GM23338 (cell line): ENCODE results near the gene GPHA2. TPM values are rescaled to one million over a fixed set of nuclear protein-coding genes. Genes with fewer than 3 reads are reported as not detected.

Experiments
- ATAC-seq: fragments of 200-7000 bp; cut with Tn5 transposase; 3 replicates; pipeline ENCODE4 v1.9.1; 2020
- DNase-seq: peaks from one replicate; pipeline ENCODE4 v3.0.0-alpha.2; 2015; ENCODE audit warnings: low spot score
- H2AFZ ChIP-seq: fragments of 200-600 bp; sonication (generic); 2 replicates; pipeline ENCODE4 v1.8.0; 2016; ENCODE audit warnings: antibody characterized with exemption, mild to moderate bottlenecking, moderate library complexity
- H3F3A ChIP-seq: fragments of 200-600 bp; sonication (generic); replicated peaks from 2 replicates; pipeline ENCODE4 v1.8.0; 2017; ENCODE audit warnings: antibody characterized with exemption, mixed run types, low read depth
- H3K27ac ChIP-seq: fragments of 200-600 bp; sonication (generic); 2 replicates; pipeline ENCODE4 v1.6.1; 2016; ENCODE audit warnings: low read depth
- H3K27me3 ChIP-seq: fragments of 200-600 bp; sonication (generic); 2 replicates; pipeline ENCODE4 v1.8.0; 2016; ENCODE audit warnings: mild to moderate bottlenecking, mixed run types, moderate library complexity; ENCODE audit not compliant: insufficient read depth
- H3K36me3 ChIP-seq: fragments of 200-600 bp; sonication (generic); 2 replicates; pipeline ENCODE4 v1.8.0; 2016; ENCODE audit warnings: mild to moderate bottlenecking; ENCODE audit not compliant: insufficient read depth
- H3K4me1 ChIP-seq: fragments of 200-600 bp; sonication (generic); 2 replicates; pipeline ENCODE4 v1.8.0; 2016; ENCODE audit warnings: mild to moderate bottlenecking, moderate library complexity; ENCODE audit not compliant: insufficient read depth
- H3K4me2 ChIP-seq: fragments of 200-600 bp; sonication (generic); 2 replicates; pipeline ENCODE4 v1.7.1; 2017; ENCODE audit warnings: mixed run types
- H3K4me3 ChIP-seq: fragments of 200-600 bp; sonication (generic); 2 replicates; pipeline ENCODE4 v1.6.1; 2016; ENCODE audit warnings: mixed run types
- H3K79me2 ChIP-seq: fragments of 200-600 bp; sonication (generic); replicated peaks from 2 replicates; pipeline ENCODE4 v1.8.0; 2017; ENCODE audit warnings: mild to moderate bottlenecking; ENCODE audit not compliant: insufficient read depth
- H3K9me2 ChIP-seq: fragments of 200-600 bp; sonication (generic); 2 replicates; pipeline ENCODE4 v1.8.0; 2017; ENCODE audit not compliant: insufficient read depth
- H4K20me1 ChIP-seq: fragments of 200-600 bp; sonication (generic); replicated peaks from 2 replicates; pipeline ENCODE4 v1.8.0; 2017; ENCODE audit warnings: mild to moderate bottlenecking; ENCODE audit not compliant: insufficient read depth
- H3K27ac Mint-ChIP-seq: 2 replicates; pipeline ENCODE4 v1.8.0; 2020; ENCODE audit warnings: inconsistent platforms, mild to moderate bottlenecking, moderate library complexity, mixed read lengths
- H3K27me3 Mint-ChIP-seq: 3 replicates; pipeline ENCODE4 v1.8.0; 2022; ENCODE audit warnings: low read depth, mild to moderate bottlenecking, moderate library complexity, mixed read lengths, inconsistent platforms; ENCODE audit not compliant: insufficient read depth, poor library complexity
- H3K36me3 Mint-ChIP-seq: 3 replicates; pipeline ENCODE4 v1.8.0; 2021; ENCODE audit warnings: low read depth, mild to moderate bottlenecking, inconsistent platforms, moderate library complexity, mixed read lengths
- H3K4me1 Mint-ChIP-seq: 3 replicates; pipeline ENCODE4 v1.8.0; 2020; ENCODE audit warnings: mild to moderate bottlenecking, inconsistent platforms, mixed read lengths
- H3K4me3 Mint-ChIP-seq: 3 replicates; pipeline ENCODE4 v1.8.0; 2021; ENCODE audit warnings: moderate library complexity, mild to moderate bottlenecking, inconsistent platforms, mixed read lengths
- H3K9me3 Mint-ChIP-seq: 3 replicates; pipeline ENCODE4 v1.8.0; 2020; ENCODE audit warnings: moderate library complexity, mild to moderate bottlenecking, inconsistent platforms, mixed read lengths
- ETS1 ChIP-seq: IDR thresholded peaks from 2 replicates; pipeline ENCODE4 v1.6.1; 2016; ENCODE audit warnings: antibody characterized with exemption
- EZH2 ChIP-seq: fragments of 200-600 bp; sonication (generic); IDR thresholded peaks from one replicate; pipeline ENCODE4 v1.8.0; 2017; ENCODE audit warnings: antibody characterized with exemption, mild to moderate bottlenecking, low read depth; ENCODE audit not compliant: unreplicated experiment
- POLR2AphosphoS5 ChIP-seq: IDR thresholded peaks from 2 replicates; pipeline ENCODE4 v1.6.1; 2016; ENCODE audit warnings: antibody characterized with exemption, low read depth
- ZNF331 ChIP-seq: fragments of 250-450 bp; sonication (Bioruptor Pico); IDR thresholded peaks from 2 replicates; pipeline ENCODE4 v1.5.0; 2020; ENCODE audit warnings: low read depth, mild to moderate bottlenecking, moderate library complexity
- polyA plus RNA-seq: library from polyadenylated mRNA; unstranded; fragments of >200 nt; fragmentation: Nextera tagmentation; extraction: Ambion mirVana; gene quantifications from 2 replicates; pipeline ENCODE4 v1.2.1, GENCODE V29; 2016
- total RNA-seq: library from RNA; depleted of rRNA; stranded (reverse); fragments of >200 nt; shearing (Covaris generic); gene quantifications from 2 replicates; pipeline ENCODE4 v1.2.3, GENCODE V29; 2014
- TF ChIP-seq, protein P1 (sequence below): IDR thresholded peaks from one replicate; pipeline ENCODE4 v1.6.1; 2018; ENCODE audit warnings: antibody characterized with exemption; ENCODE audit not compliant: unreplicated experiment

Gene GPHA2
- total and polyA plus RNA-seq, 2 experiments from 2014 or later = 0.83 to 1.8 TPM

GRCh38 chr11:64917663-64917995, 18.1 kb downstream of the GPHA2 start (continued):
- TF ChIP-seq, protein P1, sequence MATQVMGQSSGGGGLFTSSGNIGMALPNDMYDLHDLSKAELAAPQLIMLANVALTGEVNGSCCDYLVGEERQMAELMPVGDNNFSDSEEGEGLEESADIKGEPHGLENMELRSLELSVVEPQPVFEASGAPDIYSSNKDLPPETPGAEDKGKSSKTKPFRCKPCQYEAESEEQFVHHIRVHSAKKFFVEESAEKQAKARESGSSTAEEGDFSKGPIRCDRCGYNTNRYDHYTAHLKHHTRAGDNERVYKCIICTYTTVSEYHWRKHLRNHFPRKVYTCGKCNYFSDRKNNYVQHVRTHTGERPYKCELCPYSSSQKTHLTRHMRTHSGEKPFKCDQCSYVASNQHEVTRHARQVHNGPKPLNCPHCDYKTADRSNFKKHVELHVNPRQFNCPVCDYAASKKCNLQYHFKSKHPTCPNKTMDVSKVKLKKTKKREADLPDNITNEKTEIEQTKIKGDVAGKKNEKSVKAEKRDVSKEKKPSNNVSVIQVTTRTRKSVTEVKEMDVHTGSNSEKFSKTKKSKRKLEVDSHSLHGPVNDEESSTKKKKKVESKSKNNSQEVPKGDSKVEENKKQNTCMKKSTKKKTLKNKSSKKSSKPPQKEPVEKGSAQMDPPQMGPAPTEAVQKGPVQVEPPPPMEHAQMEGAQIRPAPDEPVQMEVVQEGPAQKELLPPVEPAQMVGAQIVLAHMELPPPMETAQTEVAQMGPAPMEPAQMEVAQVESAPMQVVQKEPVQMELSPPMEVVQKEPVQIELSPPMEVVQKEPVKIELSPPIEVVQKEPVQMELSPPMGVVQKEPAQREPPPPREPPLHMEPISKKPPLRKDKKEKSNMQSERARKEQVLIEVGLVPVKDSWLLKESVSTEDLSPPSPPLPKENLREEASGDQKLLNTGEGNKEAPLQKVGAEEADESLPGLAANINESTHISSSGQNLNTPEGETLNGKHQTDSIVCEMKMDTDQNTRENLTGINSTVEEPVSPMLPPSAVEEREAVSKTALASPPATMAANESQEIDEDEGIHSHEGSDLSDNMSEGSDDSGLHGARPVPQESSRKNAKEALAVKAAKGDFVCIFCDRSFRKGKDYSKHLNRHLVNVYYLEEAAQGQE = no peak
- TF ChIP-seq ETS1 (no peak), ZNF331 (CRISPR knock-in tag) (no peak), EZH2 (no peak), POLR2AphosphoS5 (no peak)

DNA sequence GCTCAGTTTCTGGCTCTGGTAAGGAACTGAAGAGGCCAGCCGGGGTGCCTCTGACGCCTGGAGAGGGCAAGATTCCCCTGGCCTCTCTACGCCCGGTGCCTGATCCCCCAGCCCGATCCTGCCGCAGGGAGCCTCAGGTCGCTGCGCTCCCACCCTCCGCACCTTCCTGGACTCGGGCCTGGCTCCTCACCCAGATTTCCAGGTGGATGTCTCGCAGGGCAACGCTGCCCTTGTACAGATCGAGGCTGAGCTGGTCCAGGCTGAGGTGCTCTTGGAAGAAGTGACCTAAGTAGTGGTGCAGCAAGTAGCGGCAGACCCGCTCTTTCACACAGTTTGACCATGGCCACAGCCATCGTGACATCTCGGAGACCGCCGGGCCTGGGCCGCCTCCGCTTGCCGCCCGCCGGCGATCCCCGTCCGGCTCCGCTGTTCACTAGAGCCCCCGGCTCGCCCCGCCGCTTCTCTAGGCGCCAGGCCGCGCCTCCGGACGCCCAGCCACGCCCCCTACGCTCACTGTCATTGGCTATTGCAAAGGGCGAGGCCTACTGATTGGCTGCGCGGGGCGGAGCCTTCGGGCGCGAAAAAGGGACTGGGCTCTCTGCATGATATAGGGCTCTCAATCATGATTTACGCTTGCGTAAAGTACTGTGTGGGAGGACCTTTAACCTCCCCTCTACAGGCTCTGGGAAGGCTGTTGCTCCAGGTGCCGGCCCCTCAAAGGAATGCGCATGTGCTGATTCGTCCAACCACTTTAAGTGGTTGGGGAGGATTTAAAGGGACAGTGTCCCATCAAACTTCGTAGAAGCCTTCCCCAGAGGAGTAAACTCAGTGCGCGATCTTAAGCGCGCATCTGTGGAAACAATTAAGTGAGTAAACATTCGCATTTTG, 18.7 kb downstream of the GPHA2 start, which contains the start of gene ATG2A:
Gene ATG2A (minus strand): TSS at position 435 of the 888 bp plus-strand sequence. CDS start 74 bp downstream, at position 361.
- Mint-ChIP-seq H3K27me3 (peaks cover 7% of the 10 kb centered on the region), H3K36me3 (no peaks in the 10 kb centered on the region), H3K9me3 (no peaks in the 10 kb centered on the region), H3K27ac (peak within 1 kb of the TSS; percentile 96), H3K4me1 (peaks cover 17% of the 10 kb centered on the region), H3K4me3 (peak within 1 kb of the TSS; percentile 91)
- Histone ChIP-seq H3K27me3 (no peaks in the 10 kb centered on the region), H3K27ac (peak within 1 kb of the TSS; percentile 6), H3K4me3 (peak within 1 kb of the TSS; percentile 70), H3F3A (no peaks in the 10 kb centered on the region), H3K4me1 (peaks cover 8% of the 10 kb centered on the region), H3K4me2 (peak within 1 kb of the TSS; percentile 84), H3K79me2 (no peaks in the 10 kb centered on the region; the same call in 1 of the 2 replicates), H3K36me3 (no peaks in the 10 kb centered on the region), H3K9me2 (no peaks in the 10 kb centered on the region), H4K20me1 (no peaks in the 10 kb centered on the region), H2AFZ (peak within 1 kb of the TSS; percentile 1; the same call in 1 of the 2 replicates)
- ATAC-seq (peak; percentile 95), DNase-seq (peak; percentile 99)
- TF ChIP-seq ZNF331 (CRISPR knock-in tag) (no peak), POLR2AphosphoS5 (peak; percentile 76)
